Measurements from ENCODE around the gene COG2.

The COG2 gene

DNA sequence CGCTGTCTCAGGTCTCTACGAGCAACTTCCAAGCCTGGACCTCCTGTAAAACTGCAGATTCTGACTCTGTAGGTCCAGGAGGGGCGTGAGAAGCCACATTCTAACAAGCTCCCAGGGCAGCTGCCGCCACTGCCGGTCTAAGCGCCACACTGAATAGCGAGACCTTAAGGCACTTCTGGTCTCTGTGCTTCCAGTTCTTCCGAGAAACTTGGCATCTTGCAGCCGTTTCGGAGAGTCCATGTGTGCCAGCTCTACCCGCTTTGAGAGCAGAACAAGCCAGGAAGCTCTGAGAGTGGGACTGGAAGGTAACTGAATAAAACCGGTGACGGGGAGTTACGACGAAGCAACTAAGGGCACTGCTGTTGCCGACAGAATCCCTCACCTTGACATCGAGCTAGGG, 59.2 kb downstream of the COG2 start:
- DNase-seq (ENCODE audit: low read depth), result no peak

DNA sequence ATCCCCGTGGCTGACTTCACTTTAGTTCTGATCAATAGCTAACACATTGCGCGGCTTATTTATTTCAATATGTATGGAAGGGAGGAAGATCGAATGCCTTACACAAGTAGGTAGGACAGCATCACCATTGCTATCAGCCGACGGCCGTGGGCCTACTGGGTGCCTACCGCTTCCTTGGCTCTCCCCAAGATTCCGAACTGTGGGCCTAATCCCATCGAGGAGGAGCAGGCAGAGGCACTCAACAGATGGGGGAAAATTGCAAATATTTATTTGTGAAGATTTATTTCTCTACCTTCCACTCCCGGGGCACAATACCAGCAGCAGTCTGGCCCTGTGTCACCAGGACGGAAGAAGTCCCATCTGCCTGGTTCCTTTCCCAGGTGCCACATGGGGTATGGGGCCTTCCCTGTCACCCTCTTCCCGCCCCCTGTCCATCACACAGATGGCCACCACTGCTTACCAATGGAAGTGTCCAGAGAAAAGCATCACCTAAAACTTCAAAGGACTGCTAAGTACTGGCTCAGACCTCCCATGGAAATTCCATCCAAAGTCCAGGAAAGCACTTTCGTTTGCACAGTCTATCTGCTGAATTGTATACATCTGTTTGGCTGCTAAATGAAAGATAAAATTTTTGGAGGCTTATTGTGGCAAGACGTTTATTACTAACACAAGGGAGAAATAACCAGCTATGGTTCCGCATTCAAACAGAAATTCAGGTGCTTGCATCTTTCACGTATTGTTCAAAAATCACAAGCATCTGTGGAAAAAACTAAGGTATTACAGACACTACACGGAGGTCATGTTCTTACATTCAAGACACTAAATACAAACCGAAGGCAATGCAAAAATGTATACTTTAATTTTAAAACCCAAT, 59.9 kb downstream of the COG2 start:
- DNase-seq (ENCODE audit: low read depth), result no peak

DNA sequence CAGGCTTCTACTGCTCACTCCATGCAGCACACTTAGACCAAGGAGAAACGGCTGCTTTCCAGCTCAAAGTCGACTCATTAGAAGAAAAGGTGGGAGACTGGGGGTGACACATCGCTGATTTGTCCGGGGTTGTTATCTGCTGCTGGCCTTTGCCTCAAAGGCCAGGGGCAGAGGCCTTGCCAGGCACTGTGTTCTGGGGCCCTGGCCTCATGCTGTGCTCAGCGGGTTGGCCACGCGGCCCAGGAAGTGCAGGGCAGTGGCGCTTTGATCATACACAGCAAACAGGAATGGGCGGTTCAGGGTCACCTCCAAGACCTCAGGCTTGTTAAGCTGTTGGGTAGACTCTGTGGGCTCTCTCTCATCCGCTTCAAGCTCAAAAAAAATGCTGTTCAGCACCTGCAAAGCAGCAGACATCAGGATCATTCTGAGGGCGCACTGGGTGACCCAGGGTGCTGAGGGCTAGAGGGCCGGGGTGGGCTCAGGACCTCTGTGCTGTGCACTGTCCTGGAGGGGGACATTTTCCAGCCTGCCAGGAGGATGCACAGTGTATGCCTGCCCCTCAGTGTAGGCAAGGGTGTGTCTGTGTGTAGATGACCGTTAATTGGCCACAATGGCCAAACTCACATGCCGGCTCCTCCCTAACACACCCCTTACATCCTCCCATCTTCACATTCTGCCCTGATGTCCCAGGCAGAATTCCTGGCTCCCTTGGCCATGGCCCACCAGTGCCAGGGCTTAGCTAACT, 60.8 kb downstream of the COG2 start:
- DNase-seq (ENCODE audit: low read depth), result no peak

DNA sequence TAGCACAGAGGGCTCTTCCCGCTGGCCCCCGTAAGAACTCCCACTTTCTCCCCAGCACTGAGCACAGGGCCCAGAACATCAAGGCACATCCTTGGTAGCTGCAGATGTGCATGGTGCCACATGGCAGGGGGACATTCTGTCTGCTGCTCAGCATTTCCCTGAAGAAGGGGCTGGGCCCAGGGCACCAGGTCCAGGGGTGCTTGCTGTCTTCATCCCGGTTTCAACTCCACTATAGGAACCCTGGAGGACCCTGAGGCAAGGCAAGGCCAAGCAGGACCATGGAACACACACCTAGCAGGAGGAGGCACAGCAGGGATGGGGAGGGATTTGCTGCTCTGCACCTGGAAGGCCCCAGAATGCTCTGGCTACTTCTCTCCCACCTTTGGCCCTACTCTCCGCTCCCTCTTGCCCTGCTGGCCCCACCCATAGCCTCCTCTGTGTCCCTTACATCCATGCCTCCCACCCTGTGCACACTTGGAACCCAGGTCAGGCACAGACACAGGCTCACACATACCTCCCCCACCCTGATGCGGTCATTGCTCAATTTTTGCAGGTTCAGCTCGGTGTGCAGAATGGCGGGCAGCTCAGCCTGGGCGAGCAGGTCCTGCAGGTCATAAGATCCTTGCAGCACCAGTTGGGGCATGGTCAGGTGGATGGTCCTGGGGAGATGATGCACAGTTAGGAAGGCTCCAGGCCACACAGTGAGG, 61.6 kb downstream of the COG2 start:
- no peak for DNase-seq (ENCODE audit: low read depth)

DNA sequence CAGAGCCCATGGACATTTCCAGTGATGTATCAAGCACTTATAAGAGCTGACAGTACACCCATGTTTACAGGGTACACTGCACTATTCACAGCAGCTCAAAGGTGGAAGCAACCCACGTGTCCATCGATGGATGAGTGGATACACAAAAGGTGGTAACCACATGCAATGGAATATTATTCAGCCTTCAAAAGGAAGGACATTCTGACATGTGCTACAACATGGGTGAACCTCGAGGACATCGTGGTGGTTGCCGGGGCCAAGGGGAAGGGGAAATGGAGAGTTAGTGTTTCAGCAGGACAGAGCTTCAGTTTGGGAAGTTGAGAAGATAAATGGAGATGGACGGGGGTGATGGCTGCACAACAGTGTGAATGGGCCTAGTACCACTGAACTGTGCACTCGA, 62.5 kb downstream of the COG2 start:
- no peak for DNase-seq (ENCODE audit: low read depth)

DNA sequence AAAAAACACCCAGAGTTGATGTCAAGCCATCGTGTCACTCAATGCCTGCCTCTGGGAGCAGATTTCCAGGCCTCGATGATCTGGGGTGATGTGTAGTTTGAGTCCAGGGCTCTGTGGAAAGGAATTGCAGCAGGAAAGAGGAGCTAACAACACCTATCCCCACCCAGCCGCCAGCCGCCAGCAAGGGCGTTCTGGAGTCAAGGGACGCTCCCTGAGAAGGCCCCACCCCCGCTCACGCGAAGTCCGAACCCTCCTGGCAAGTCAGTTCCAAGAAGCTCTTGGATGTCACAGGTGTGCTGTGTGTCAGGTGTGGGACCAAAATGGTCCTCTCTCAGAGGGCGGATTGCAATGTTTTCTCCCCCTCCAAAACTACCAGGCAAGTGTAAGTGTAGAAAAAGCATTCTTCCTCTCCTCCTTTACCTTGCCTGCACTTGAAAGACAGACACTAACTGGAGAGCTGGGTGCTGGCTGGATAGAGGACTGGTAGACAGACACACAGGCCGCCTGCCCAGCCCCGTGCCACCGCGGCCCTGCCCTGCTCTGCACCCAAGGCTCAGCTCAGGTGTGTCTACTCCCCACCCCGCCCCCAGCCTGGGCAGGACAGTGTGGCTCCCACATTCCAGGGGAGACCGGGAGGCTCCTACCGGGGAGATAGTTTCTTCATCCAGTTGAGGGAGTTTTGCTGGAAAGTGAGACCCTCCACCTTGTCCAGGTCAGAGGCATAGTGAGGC, 63.2 kb downstream of the COG2 start:
- DNase-seq (ENCODE audit: low read depth), result no peak

DNA sequence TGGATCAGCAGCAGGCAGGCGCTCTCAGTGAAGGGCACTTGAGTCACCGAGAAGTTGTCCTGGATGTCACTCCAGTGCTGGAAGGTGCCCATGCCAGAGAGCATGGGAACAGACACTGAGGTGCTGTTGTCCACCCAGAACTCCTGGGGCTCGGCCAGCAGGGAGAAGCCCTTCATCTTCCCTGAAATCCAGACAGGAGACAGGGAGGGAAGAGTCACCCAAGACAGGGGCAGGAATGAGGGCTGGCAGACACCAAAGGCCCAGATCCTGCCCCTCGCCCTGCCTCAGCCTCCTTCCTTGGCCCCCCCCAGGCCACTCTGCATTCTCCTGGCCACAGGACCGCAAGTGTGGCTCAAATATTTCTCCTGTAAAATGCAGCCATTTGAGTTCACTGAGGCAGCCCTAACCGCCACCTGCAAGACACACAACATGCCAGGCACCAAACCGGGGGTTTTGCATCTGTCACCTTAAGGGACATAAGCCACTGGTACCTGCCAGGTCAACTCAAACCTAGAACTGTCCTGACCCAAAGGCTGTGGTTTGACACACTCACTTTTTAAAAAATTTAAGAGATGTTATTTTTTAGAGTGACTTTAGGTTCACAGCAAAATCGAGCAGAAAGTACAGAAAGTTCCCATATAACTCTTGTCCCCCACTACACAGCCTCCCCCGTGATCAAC, 63.9 kb downstream of the COG2 start:
- DNase-seq (ENCODE audit: low read depth), result no peak

DNA sequence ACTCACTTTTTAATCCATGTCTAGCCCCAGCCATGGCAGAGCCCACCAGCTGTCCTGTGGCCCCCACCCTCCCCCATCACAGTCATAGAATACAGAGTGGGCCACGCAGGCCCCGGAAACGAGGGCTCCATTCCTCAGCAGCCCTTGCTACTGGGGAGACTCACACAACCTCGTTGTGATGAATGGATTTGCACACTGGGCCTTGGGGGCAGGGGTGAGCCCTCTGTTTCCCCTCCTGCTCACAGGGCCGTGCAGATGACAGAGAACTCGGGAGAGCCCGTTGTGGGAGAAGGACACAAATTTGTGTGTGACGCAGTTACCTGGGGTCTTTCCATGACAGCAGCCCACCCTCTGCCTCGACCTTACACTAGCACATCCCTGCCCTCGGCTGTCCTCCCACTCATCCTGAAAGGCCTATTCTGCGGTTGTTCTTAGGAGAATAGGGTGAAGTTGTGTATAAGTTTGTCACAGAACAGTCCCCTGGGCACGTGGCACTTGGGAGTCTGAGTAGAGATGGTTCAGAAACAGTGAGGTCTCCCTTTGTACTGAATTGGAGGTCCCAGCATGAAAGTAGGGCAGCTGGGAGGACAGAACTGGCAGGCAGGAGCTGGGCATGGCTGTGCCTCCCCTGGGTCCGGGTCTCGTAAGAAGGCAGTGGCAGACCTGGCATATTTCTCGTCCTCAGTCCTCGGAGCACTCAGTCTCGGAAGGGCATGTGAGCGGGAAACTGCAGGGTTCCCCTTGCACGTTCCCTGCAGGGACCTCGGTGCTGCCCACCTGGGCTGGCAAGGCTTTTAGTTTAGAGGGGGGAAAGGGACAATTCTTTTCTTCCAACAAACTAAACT, 64.8 kb downstream of the COG2 start:
- DNase-seq (ENCODE audit: low read depth), result no peak

DNA sequence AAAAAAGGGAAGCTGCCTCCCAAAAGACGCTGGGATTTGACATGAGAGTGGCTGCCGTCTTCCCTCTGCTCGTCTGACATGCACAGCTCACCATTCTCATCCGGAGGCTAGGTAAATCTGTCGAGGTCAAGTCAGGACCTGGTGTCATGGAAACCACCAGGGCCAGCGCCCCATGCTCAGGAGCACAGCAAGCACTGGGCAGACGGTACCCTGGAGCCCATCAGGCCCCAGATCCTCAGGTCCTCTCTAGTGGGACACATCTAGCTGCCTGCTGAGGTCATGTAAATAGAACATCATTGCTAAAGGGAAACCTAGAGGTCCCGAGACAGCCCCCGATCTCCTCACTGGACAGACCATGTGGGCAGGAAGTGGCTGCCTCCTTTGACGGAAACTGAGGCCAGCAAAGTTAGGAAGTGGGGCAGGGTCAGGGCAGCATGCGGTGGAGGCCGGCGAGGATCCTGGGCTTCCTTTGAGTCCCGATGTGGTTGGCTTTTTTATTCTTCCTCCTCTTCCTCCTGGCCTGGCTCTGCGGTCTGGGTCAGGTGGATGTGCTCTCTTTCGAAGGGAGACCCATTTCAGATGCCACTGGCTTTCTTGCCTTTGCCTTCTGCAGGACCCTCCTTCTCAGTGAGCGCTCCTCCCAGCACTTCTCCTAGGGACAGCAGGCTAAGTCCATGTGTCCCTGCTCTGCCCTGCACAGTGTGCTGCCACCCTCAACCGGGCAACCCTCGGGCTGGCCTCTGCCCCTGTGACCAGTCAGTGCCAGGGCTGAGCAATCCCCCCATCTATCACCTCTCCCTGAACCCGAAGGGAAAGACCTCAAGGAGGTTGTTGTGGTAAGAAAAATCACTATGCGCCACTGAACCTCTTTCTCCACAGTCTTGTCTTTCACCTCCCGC, 65.7 kb downstream of the COG2 start:
- no peak for DNase-seq (ENCODE audit: low read depth)

DNA sequence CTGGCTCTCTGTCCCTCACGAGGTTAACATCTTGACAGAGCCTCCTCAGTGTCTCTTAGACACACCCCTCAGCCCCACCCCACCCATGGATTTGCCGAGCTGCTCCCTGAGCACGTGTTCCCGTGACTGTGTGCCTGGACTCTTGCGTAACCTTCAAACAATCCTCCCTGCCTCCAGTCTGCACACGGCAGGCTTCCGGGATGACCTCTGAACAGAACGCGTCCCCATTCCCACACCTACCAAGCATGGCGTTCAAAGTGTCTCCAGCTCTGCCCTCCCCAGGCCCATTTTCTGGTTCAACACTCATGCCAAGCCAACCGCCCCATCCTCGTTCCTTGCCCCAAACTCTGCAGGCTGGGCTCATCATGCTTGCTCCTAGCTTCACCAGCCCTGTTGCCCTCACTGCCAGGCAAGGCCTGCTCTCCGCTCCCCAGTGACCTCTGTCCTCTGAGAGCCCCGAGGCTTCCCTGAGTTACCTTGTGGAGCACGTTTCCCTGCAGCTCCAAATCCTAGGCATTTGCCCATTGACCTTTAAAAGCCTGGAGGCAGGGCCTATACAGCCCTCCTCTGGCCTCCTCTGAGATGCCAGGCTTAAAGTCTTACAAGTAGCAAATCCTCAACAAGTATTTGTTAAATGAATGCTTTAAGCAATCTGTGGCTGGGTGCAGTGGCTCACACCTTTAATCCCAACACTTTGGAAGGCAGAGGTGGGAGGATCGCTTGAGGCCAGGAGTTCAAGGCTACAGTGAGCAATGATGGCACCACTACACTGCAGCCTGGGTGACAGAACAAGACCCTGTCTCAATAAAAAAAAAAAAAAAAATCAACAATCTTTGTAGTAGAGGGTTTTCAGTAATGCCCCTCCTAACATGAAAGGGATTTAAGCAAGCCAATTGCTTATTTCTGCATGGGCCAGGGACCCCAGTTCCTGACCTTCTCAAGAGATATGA, 66.6 kb downstream of the COG2 start:
- DNase-seq (ENCODE audit: low read depth), result no peak

DNA sequence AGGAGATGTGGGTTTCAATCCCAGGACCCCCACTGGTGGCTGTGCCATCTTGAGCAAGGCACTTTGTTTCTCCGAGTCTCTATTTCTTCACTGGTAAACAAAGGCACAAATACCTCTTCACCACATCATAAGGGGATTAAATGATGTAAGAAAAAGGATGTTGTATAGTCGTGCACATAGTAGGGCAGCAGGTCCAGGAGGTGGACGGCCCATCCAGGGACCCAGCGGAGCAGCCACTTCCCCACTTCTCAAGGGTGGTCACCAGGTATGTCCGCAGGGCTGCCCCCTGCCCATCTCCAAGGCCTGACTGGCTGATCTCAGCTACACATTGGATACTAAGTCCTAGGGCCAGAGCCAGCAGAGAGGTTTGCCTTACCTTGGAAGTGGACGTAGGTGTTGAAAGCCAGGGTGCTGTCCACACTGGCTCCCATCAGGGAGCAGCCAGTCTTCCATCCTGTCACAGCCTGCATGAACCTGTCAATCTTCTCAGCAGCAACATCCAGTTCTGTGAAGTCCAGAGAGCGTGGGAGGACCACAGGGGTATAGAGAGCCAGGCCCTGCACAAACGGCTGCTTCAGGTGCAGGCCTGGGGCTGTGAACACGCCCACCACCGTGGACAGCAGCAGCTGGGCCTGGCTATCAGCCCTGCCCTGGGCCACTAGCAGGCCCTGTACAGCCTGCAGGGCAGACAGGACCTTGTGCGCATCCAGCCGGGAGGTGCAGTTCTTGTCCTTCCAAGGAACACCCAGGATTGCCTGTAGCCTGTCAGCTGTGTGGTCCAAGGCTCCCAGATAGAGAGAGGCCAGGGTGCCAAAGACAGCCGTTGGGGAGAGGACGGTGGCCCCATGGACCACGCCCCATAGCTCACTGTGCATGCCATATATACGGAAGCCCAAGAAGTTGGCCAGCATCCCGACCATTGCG, 67.6 kb downstream of the COG2 start:
- DNase-seq (ENCODE audit: low read depth), result no peak

DNA sequence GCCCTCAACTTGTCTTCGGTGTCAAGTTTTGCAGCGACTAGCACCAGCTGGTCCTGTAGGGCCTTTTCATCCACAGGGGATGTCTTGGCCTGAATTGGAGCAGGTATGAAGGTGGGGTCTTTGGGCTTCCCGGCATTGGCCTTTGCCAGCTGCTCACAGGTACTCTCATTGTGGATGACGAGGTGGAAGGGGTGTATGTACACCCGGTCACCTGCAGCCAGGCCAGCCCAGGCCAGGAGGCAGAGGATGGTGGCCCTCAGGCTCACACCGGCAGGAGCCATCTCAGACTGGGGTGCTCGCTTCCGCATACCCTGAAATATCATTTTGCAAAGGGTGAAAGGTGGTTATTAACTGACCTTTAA, 68.2 kb downstream of the COG2 start:
- DNase-seq (ENCODE audit: low read depth), result no peak

DNA sequence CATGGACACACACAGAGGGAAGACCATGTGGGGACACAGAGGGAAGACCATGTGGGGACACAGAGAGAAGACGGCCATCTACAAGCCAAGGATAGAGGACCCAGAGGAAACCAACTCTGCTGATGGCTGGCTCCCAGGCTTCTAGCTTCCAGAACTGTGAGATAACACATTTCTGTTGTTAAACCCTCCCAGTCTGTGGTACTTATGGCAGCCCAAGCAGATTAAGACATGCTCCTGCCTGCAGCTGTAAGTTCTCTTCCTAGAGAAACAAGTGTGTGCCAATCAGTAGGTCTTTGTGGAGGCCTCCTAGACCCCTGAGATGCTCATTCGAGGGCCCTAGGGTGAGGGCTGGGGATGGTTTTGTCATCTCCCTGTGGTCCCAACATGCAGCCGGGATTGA, 69.0 kb downstream of the COG2 start:
- DNase-seq (ENCODE audit: low read depth), result no peak

DNA sequence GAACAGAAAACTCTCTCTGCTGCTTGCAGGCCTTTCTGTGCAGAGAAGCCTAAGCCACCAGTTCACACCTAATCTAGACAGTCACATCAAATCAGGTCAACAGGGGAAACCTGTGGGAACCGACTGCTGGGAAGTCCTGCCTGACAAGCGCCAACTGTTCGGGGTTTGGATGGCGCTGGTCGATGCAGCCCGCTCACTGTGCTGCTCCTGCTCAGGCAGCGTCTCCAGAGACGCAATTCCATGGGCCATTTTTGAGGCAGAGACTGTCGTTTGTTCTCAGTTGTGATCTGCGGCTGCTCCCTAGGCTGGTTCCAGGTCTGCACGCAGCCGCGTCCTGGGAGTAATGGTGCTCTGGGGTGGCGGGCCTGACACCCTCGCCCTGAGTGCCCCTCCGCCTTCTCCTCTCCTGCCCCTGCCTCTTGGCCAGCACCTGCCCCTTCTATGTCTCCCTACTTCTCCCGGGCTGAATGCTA, 70.2 kb downstream of the COG2 start:
- no peak for DNase-seq (ENCODE audit: low read depth)

DNA sequence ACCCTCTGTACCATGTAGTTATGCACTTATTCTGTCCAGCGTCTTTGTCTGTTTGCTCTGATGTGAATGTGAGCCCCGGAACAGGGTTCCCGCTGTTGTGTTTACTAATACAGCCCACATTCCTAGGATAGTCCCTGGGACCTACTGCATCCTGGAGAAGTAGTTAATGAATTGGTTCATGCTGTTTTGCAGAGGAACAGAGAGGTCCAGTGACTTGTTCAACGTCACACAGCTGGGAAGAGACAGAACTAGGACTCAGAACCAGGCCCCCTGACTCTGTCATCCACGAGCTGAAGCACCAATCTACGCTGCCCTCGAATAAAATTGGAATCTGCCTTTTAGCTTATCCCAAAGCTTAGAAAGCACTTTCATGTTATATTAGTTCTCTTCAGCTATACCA, 70.9 kb downstream of the COG2 start:
- no peak for DNase-seq (ENCODE audit: low read depth)

DNA sequence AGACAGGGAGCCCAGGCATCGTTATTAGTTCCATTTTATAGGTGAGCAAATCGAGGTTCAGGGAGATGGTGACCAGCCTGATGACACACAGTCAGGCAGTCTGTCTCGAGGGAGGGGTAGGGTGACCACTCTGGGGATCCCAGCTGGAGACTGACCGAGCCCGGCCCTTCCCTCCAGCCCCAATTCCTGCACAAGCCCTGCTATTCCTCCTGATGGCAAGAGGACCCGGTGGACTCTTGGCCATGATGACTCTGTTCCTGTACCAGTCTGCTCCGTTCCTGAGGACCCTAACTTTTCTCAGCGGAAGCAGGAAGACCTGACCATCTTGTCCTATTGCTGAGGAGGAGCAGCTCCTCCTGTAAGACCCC, 71.2 kb downstream of the COG2 start:
- no peak for DNase-seq (ENCODE audit: low read depth)

Data from T follicular helper cell (primary cell).